Astrocyte of the spinal cord (primary cell): ENCODE measurements around the gene SMIM22.

Experiments used
- DNase-seq: peaks from one replicate; pipeline ENCODE4 v3.0.0; 2011; ENCODE audit warnings: low read depth, low spot score
- H3K4me3 ChIP-seq: 2 replicates; pipeline ENCODE4 v1.5.1; 2011; ENCODE audit warnings: low read depth, mild to moderate bottlenecking, low read length, moderate library complexity
- CTCF ChIP-seq: IDR thresholded peaks from 2 replicates; pipeline ENCODE4 v1.5.1; 2012; ENCODE audit warnings: low read depth, mild to moderate bottlenecking, low read length, inconsistent platforms
- in situ Hi-C: cut with HindIII; loops from 2 replicates; pipeline ENCODE4 v1.10.0; 2017; ENCODE audit warnings: low sequenced_read_pairs

SMIM22 gene

GRCh38 chr16:4826980-4827379 is 31.8 kb downstream of the SMIM22 start:
- DNase-seq, result no peak
- no peak for TF ChIP-seq CTCF
- in situ Hi-C loops, result no loop called here

GRCh38 chr16:4828567-4829321 is 33.6 kb downstream of the SMIM22 start:
- no peak for DNase-seq
- no peak for TF ChIP-seq CTCF
- in situ Hi-C loops, result no loop called here
- H3K4me3 ChIP-seq, result no peak overlapping the region

More at GRCh38 chr16:4826980-4827379, 31.8 kb downstream of the SMIM22 start:
- H3K4me3 ChIP-seq, result no peak overlapping the region

GRCh38 chr16:4830408-4830807 is 35.2 kb downstream of the SMIM22 start:
- no peak overlapping the region for H3K4me3 ChIP-seq
- in situ Hi-C loops, result no loop called here
- no peak for TF ChIP-seq CTCF
- DNase-seq, result no peak

- DNase-seq, result no peak
- TF ChIP-seq CTCF, result no peak
- no peak overlapping the region for H3K4me3 ChIP-seq
- in situ Hi-C loops, result no loop called here
Measured at GRCh38 chr16:4831616-4832015, 36.4 kb downstream of the SMIM22 start.

GRCh38 chr16:4832698-4833343 is 37.7 kb downstream of the SMIM22 start:
- no peak for TF ChIP-seq CTCF
- in situ Hi-C loops, result no loop called here
- no peak for DNase-seq
- H3K4me3 ChIP-seq, result no peak overlapping the region

GRCh38 chr16:4833584-4833983 is 38.4 kb downstream of the SMIM22 start:
- no peak for TF ChIP-seq CTCF
- no peak overlapping the region for H3K4me3 ChIP-seq
- no peak for DNase-seq
- in situ Hi-C loops, result no loop called here
